SU-DHL-6 (cell line): ENCODE results near the gene HOXA3.

Experiments used
- H2AFZ ChIP-seq: fragments of 200-600 bp; sonication (generic); 2 replicates; pipeline ENCODE4 v1.6.1; 2014; ENCODE audit warnings: low read depth, mild to moderate bottlenecking, moderate library complexity, mixed read lengths, antibody characterized with exemption, low read length; ENCODE audit not compliant: severe bottlenecking
- H3F3A ChIP-seq: fragments of 200-600 bp; shearing (Covaris generic); 2 replicates; pipeline ENCODE4 v1.6.0; 2016; ENCODE audit warnings: antibody characterized with exemption, mild to moderate bottlenecking; ENCODE audit not compliant: insufficient read depth
- H3K27ac ChIP-seq: fragments of 200-600 bp; sonication (generic); 2 replicates; pipeline ENCODE4 v1.5.1; 2016; ENCODE audit warnings: low read depth, mild to moderate bottlenecking, low read length, moderate library complexity, mixed read lengths
- H3K27me3 ChIP-seq: fragments of 200-600 bp; sonication (generic), shearing (Covaris generic); 2 replicates; pipeline ENCODE4 v1.6.0; 2014; ENCODE audit warnings: mild to moderate bottlenecking, low read length
- H3K36me3 ChIP-seq: fragments of 200-600 bp; sonication (generic); 2 replicates; pipeline ENCODE4 v1.6.1; 2014; ENCODE audit warnings: mild to moderate bottlenecking, low read length, mixed read lengths
- H3K4me2 ChIP-seq: fragments of 300-600, 200-600 bp; shearing (Covaris generic), sonication (generic); 2 replicates; pipeline ENCODE4 v1.6.0; 2014; ENCODE audit warnings: low read length, low read depth, mild to moderate bottlenecking; ENCODE audit not compliant: poor library complexity, severe bottlenecking
- H3K4me3 ChIP-seq: fragments of 200-600 bp; sonication (generic); 2 replicates; pipeline ENCODE4 v1.5.1; 2014; ENCODE audit warnings: antibody characterized with exemption, low read length, mild to moderate bottlenecking, mixed read lengths; ENCODE audit not compliant: insufficient read depth, poor library complexity, severe bottlenecking
- H3K79me2 ChIP-seq: fragments of 200-600 bp; sonication (generic); 2 replicates; pipeline ENCODE4 v1.6.1; 2014; ENCODE audit warnings: mild to moderate bottlenecking, low read length, moderate library complexity; ENCODE audit not compliant: insufficient read depth
- H3K9ac ChIP-seq: fragments of 200-600 bp; sonication (generic); 2 replicates; pipeline ENCODE4 v1.7.0; 2014; ENCODE audit warnings: mild to moderate bottlenecking, low read length
- H3K9me2 ChIP-seq: fragments of 200-600 bp; sonication (generic); replicated peaks from 2 replicates; pipeline ENCODE4 v1.6.1; 2014; ENCODE audit warnings: low read length; ENCODE audit not compliant: insufficient read depth
- H3K9me3 ChIP-seq: fragments of 200-600 bp; sonication (generic); 2 replicates; pipeline ENCODE4 v1.6.1; 2014; ENCODE audit warnings: low read length, mixed read lengths; ENCODE audit not compliant: insufficient read depth
- H4K20me1 ChIP-seq: fragments of 200-600 bp; sonication (generic); 2 replicates; pipeline ENCODE4 v1.6.1; 2014; ENCODE audit warnings: low read depth, mild to moderate bottlenecking, antibody characterized with exemption, low read length, moderate library complexity, mixed read lengths
- CTCF ChIP-seq: fragments of 200-600 bp; sonication (generic); IDR thresholded peaks from one replicate; pipeline ENCODE4 v1.5.1; 2017; ENCODE audit warnings: antibody characterized with exemption, mild to moderate bottlenecking, low read length, moderate library complexity; ENCODE audit not compliant: insufficient read depth, poor library complexity, severe bottlenecking
- EZH2phosphoT487 ChIP-seq: fragments of 200-600 bp; sonication (generic), shearing (Covaris generic); conservative IDR thresholded peaks from 2 replicates; pipeline ENCODE4 v1.6.1; 2018; ENCODE audit warnings: mild to moderate bottlenecking, antibody characterized with exemption, low read length, moderate library complexity, mixed read lengths

HOXA3 gene

GRCh38 chr7:27154369-27154768 is 2.0 kb upstream of the HOXA3 start:
- no peaks in the 10 kb centered on the region for H3K27me3 ChIP-seq
- H3K27ac ChIP-seq = no peak overlapping the region
- H4K20me1 ChIP-seq = no peaks in the 10 kb centered on the region

GRCh38 chr7:27153526-27153925 is 1.1 kb upstream of the HOXA3 start:
- Histone ChIP-seq H3K79me2 (peaks cover 19% of the 10 kb centered on the region; the same call in 1 of the 2 replicates), H3K9me3 (no peaks in the 10 kb centered on the region), H3F3A (peaks cover 8% of the 10 kb centered on the region; the same call in 1 of the 2 replicates), H2AFZ (no peak overlapping the region), H3K27me3 (no peaks in the 10 kb centered on the region), H3K4me3 (no peak overlapping the region), H3K9me2 (no peaks in the 10 kb centered on the region), H3K27ac (no peak overlapping the region), H3K4me2 (no peak overlapping the region), H4K20me1 (no peaks in the 10 kb centered on the region), H3K9ac (no peak overlapping the region), H3K36me3 (0 out of 2 replicates have a peak, but pooled peaks cover 4% of the 10 kb centered on the region)
- TF ChIP-seq CTCF (no peak), EZH2phosphoT487 (no peak)

More at GRCh38 chr7:27154369-27154768, 2.0 kb upstream of the HOXA3 start:
- H3K9ac ChIP-seq = peak overlapping the region; percentile 83
- H3K9me3 ChIP-seq = no peaks in the 10 kb centered on the region
- peak overlapping the region; percentile 83 for H3K4me2 ChIP-seq
- no peaks in the 10 kb centered on the region for H3K9me2 ChIP-seq
- 0 out of 2 replicates have a peak, but pooled peaks cover 4% of the 10 kb centered on the region for H3K36me3 ChIP-seq
- peaks cover 15% of the 10 kb centered on the region; the same call in 1 of the 2 replicates for H3K79me2 ChIP-seq
- TF ChIP-seq EZH2phosphoT487 = no peak
- no peak for TF ChIP-seq CTCF
- H3F3A ChIP-seq = peaks cover 13% of the 10 kb centered on the region
- H3K4me3 ChIP-seq = no peak overlapping the region
- peak overlapping the region; percentile 77 for H2AFZ ChIP-seq

- TF ChIP-seq CTCF (no peak), EZH2phosphoT487 (no peak)
- no peak overlapping the region for H2AFZ ChIP-seq
- no peak overlapping the region for H3K9ac ChIP-seq
- 0 out of 2 replicates have a peak, but pooled peaks cover 4% of the 10 kb centered on the region for H3K36me3 ChIP-seq
- H3K27me3 ChIP-seq = no peaks in the 10 kb centered on the region
- peaks cover 8% of the 10 kb centered on the region; the same call in 1 of the 2 replicates for H3F3A ChIP-seq
- H3K79me2 ChIP-seq = peaks cover 19% of the 10 kb centered on the region; the same call in 1 of the 2 replicates
- no peak overlapping the region for H3K4me3 ChIP-seq
- no peak overlapping the region for H3K4me2 ChIP-seq
- H3K9me2 ChIP-seq = no peaks in the 10 kb centered on the region
- no peaks in the 10 kb centered on the region for H4K20me1 ChIP-seq
- no peak overlapping the region for H3K27ac ChIP-seq
- H3K9me3 ChIP-seq = no peaks in the 10 kb centered on the region
These were observed 546 bp upstream of the HOXA3 start for GRCh38 chr7:27152816-27153442.
